GM18870 (cell line): ENCODE data around the gene DOK3.

Experiments used
- ATAC-seq: cut with Tn5 transposase; IDR thresholded peaks from one replicate; pipeline ENCODE4 v1.9.1; 2021; ENCODE audit warnings: moderate library complexity; ENCODE audit not compliant: unreplicated experiment

The DOK3 gene

DNA sequence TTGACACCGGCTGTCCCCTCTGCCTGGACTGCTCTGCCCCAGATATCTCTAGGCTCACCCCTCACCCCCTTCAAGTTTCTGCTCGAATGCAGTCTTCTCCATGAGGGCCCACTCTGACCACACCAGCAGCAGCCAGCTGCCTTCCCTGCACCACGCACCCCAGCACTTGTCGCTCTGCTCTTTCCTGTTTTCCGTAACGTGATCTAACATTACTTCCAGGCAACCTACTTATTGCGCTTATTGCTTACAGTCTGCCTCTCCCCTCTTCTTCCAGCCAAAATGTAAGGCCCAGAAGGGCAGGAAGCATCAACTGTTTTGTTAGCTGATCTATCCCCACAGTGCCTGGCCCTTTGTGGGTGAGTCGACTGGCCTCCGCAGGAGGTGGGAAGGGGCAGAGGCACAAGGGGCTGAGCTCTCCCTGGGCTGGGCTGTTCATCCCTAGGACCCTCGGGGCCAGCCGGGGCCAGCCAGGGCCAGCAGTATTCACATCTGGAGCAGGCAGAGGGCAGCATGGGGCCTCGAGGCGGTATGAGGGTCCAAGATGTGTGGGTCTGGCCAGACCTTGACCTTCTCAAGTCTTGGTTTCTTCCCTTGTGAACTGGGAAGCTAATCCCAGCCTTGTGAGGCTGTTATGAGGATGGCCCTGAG, 24.6 kb downstream of the DOK3 start:
- no peak for ATAC-seq

DNA sequence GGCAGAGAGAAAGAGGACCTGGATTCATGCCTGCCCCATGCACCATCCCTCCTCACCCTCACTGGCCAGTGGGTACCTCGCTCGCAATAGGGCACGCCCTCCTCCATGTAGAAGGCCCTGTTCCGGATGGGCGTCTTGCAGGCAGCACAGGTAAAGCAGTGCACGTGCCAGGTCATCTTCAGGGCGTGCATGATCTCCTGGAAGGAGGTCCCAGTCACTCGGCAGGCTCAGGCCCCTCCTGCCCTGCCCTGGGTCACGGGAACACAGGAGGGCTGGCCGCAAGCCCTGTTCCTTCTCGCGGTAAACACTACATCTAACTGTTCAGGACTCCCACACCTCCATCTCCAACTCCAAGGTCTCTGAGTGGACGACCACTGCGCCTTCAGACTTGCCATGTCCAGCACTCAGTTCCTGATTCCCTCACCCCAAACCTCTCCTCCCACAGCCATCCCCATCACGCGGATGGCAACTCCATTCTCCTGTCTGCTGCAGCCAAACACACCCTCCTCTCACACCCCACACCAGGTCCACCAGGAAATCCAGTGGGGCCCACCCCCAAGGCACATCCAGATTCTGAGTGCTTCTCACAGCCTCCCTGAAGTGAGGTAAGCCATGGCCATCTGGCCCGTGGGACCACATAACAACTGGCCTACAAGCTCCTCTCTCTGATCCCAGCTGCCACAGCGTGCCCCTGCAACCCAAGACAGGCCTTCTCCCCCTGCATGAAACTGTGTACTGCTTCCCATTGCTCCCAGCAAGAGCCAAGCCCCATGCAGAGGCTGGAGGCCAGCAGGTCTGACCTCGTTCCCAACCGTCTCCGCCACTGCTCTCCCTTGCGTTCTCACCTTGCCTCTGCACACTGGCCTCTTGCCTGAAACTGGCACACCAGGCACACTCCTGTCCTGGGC, 25.4 kb downstream of the DOK3 start:
- no peak for ATAC-seq

DNA sequence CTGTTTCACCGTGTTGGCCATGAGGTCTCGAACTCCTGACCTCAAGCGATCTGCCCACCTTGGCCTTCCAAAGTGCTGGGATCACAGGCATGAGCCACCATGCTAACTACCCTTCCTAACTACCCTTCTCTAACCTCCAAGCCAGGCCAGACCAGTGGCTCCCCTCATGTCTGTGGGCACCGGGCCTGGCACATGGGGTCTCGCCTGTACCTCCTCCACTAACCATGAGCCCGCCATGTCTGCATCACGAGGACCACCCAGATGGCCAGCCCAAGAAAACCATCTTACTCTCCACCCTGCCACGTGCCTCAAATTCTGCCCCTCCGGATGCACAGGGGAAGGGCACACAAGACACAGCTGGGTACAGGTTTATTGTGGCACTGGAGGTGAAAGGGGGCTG, 26.6 kb downstream of the DOK3 start:
- ATAC-seq = no peak

DNA sequence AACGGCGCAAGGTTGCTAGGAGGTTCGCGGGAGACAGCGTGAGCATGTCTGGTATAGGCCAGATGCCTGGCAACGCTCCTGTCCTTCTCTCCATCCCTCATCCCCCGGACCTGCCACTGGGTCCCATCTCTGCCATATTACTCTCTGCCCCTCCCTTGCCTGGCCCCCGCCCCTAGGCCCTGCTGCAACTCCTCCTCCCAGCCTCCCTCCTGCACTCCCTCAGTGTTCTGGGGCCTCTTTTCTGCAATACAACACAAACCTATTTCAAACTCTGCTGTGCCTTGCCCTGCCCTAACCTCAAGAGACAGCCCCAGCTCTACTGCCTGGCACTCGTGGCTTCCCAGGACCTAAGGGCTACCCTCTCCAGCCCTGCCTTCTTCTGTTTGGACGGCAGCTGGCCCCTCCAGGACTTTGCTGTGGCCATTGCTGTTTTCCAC, 27.2 kb downstream of the DOK3 start:
- ATAC-seq = no peak

DNA sequence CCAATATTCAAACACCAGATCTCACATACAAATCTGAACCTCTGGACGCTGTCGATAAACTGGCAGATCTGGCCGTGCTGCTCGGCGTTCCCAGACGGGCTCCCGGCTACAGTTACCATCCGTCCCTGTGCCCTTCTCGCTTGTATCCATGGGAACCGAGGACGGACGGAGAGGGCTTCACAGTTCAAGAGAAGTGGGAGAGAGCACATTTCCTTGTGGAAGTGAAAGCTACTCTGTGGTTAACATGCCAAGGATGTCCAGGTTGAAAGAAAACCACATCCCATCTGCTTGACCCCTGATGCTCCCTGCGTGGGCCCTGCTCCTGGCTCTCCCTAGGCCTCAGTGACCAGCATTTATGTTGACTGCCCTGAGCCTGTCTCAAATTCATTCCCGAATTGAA, 29.9 kb downstream of the DOK3 start:
- no peak for ATAC-seq

DNA sequence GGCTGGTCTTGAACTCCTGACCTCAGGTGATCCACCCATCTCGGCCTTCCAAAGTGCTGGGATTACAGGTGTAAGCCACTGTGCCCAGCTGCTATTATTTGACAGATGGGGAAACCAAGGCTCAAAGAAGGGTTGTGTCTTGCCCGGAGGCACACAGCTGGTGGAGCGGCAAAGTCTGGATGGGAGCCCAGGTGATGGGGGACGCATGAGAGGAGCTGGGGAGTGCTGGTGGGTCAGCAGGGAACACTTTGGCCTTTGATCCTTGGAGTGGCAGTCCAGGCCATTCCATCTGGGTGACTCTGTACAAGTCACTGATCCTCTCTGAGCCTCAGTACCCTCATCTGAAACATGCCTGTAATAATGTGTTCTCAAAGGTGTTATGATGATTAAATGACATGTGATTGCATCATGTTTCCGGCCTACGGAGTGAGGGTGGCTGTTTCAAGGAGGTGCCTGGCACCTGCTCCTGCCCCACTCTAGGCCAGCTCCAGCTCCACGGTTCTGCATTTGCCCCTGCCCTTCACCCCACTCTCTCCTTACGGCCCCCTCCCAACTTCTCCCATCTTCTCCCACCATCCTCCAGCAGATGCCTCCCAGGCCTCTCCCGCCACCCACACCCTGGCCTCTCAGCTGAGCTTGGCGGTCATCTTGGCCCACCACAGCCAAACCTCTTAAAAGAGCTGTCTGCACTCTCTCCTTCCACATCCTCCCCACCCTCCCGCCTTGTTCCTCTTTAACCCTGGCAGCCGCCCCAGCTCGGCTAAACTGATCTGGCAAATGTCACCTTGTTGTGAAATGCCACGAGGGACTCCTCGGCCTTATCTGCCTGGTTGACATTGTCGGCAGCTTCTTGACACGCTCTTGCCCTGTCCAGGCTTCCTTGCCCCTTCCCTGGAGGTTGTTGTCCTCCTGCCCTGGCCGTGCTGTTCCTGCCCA, 30.6 kb downstream of the DOK3 start:
- ATAC-seq = no peak

DNA sequence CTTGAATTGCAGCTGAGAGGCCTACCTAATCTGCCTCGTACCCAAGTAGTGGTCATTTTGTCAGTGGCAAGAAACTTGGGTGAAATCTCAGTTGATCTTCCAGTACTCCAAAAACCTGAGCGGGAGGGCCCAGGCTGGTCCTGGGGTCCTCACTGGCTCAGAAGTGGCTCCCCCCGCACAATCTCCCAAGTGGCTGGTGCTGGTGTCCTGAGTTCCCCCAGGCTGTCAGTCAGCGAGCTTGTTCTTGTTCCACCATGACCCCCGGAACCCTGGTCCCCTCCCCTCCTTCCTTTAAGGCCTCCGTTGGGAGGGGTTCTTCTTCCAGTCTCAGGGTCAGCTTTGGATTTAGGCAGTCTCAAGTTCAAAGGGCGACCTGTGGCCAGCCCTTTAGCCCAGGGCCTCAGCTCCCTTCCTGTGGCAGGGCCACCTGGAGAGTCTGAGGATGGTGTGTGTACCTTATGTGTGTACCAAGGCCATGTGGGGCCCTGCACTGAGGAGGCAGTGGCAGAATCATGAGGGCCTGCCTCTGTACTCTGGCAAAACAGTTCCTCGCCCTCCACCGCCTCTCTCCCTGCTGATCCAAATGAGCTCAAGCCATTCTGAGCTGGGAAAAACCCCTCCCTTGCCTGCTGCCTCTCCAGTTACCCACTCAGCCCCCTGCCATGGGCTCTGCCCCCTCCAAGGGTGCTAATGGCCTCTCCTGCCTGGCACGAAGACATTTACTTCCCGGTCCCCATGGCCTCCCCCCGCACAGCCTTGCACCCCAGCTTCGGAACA, 31.7 kb downstream of the DOK3 start:
- ATAC-seq = no peak

DNA sequence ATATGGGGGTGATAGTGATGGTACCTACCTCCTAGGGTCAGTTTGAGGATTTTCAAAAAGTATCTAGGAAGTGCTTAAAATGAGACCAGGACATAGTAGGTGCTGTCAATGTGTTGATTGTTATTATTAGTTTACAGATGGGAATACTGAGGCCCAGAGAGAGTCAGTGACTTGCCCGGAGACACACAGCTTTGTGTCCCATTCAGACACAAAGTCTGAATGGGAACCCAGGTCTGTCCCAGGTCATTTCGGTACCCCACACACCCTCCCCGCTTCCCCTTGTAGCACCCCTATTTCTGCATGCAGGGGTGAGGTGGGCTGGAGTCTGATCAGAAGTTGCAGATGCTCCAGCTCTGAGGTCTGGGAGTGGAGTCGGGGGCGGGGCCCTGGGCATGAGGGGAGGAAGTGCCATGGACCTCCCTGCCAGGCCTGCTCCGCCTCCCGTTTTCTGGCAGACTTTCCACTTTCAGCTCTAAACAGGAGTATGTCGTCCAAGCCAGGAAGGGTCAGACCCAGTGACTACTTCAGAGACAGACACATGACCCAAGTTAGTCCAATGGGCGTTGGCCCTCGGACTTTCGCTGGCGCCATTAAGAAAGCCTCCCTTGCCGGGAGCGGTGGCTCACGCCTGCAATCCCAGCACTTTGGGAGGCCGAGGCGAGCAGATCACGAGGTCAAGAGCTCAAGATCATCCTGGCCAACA, 32.9 kb downstream of the DOK3 start:
- ATAC-seq = no peak

DNA sequence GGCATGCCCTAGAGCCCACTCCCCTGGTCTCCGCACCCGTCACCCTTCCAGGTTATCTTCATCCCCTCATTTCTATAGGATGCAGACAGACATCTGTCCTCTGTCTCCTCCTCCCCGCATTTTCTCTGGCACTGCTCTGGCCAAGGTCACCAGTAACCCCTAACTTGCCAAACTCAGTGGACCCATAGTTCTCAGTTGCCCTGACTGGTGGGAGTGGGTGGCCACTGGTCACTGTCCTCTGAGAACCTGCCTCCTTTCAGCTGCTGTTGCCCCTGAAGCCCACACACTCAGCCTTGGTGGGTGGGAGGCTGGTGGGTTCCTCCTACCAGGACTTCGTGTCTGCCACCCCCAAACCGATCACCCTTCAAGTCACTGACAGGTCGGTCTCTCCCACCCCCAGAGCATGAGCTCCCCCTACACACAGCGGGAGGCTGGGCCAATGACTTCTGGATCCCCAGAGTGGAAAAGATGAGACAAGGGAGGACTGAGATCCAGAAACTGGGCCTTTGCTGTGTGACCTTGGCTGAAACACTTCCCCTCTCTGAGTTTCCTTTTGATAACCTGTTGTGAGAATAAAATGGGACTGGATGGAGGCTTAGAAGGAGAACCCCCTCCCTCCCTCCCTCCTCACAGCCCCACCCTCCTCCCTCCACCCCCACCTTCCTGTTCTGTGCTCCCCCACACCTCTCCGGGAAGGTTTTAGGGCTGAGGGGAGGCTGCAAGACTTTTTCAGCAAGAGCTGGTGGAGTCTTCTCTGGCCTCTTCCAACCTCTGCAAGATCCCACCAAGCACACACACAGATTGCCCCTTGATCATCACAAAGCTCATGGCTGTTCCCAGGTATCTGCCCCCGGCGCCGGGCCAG, 33.8 kb downstream of the DOK3 start:
- ATAC-seq = no peak

DNA sequence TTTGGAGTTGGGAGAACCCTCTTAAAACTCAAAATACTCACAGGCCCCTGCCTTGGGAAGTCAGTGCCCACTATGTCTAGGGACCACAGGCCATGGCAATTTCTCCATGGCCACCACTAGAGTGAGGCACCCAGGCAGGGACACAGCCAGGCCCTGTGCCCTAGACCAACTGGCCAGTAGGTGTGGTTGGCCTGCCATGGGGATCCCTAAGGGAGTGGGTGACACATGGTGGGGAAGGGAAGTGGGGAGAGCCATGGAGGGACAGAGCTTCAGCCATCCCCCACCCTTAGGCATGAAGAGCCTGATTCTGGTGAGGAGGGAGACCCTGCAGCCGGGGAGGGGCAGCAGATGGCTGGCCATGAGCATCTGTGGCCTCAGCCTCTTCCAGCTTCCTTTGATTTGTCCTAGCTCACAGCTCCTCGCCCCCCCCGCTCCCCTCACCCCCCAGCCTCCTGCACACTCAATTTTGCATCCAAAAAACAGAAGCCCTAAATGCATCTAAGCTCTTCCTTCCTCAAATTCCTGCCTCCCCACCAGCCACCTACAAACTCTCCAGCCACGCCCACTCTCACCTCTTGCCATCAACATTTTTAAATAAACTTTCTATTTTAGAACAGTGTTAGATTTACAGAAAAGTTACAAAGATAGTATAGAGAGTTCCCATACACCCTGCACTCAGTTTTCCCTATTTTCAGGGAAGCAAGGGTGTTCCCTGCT, 34.6 kb downstream of the DOK3 start:
- no peak for ATAC-seq

DNA sequence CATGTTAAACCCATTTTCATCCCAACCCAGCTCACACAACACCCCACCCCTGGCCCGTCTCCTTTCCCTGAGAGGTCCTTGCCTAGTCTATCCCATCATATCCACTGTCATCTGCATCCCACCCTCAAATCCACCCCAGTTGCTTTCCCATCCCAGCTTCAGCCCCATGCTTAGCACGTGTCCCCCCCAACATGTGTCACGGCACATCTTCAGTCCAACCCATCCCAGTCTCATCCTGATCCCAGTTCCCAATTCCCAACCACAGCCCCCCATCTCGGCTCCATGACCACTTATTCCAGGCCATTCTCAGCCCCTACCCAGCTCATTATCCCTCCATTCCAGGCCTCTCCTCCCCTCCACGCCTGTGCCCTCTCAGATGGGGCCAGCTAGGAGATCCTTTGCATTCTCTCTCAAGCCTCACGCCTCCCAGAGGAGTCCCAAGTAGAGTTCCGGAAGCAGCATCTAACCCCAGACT, 35.6 kb downstream of the DOK3 start:
- ATAC-seq = no peak

DNA sequence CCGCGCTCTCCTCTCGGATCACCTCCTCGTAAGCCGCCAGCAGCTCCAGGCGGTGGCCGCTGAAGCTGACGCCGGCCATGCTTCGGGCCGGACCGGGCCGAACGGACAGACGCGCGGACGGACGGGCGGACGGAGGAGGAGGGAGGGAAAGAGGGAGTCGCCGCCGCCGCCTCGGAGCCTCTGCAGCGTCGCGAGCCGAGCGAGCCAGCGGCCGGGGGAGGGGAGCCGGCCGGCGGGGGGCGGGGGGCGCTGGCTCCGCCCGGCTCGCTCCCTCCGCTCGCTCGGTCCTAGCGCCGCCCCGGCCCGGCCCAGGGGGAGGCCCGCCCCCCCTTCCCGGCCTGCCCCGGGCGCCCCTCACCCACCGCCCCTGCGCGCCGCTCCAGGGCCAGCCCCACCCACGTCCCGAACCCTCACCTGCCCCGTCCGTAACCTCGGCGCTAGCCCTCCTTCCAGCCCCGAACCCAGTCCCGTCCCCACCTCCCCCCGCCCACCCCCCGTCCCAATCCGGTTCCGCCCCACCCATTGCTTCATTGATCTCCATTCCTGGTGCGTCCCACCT, 36.1 kb downstream of the DOK3 start, which contains the start of gene DBN1:
TSS of gene DBN1 (minus strand) at position 192 of the 559 bp plus-strand sequence. CDS start at position 79, 113 bp downstream.
- ATAC-seq = no peak

DNA sequence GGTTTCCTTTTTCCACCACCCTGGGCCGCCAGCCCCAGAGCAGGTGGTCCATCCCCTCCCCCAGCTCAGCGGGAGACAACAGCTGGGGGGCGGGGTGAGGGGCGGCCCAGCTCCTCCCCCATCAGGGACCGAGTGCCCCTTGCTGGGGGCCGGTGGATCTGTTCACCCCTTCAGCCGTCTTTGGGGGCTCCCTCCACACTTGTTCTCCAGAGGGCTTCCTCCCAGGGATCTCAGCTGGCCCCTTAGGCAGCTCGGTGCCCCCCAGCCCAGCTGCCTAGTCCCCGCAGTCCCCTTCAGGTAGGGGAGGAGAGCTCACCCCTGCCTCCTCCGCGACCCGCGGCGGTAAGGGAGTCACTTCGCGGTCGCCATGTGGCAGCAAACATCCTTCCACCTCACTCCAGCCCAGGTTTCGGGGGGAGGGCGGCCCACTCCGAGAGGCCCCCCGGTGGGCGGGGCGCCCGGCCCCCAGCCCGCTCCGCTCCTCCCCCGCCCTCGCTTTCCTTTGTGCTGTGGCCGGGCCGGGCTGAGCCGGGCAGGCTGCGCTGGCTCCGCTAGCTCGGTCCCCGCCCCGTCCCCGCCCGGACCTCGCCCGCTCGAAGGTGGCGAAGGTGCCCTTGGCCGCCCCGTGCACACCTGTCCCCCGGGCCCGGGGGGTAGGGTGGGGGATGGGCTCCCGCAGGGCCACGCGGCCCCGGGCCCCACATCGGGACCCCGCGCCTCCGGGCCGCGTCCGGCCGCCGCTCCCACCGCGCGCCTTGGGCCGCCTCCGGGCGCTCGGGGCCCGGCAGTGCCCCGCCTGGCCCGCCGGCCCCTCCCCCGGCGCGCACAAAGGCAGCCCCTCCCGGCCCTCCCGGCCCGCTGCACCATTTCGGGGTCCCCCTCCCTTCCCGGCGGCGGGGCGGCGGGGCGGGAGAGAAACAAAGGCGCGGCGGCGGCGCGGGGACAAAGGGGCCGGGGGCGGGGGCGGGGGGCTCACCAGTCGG, 36.9 kb downstream of the DOK3 start:
- no peak for ATAC-seq

DNA sequence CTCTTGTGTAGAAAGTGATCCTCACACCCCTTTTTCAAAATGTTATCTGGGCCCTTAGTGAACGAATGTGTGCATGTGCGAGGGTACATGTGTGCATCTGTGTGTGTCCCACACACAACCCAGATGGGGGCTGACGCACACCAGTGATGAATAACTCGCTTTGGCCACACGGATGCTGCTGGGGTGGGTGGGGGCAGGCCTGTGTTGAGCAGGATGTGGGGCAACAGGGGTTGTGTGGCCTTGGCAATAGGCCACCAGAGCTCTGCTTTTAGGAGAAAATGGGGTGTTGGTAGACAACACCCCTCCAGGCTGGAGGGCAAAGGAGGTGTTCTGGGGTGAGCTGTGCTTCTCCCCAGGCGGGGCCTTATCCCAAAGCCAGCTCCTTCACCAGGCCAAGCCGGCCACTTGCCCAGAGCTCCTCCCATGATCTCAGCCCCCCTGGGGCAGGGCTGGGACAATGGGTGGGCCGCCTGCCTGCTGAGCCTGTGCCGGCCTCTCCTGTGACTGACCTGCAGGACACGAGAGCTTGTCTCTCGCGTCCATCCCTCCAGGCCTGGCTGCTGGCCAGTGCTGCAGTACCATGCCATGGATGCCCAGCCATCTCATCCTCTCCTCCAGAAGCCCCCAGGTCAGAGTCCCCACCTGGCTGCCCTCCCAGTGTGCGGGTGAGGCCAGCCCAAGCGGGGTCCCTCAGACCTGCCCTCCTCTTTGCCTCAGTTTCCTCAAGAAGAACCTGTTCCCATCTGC, 37.8 kb downstream of the DOK3 start:
- ATAC-seq = no peak

DNA sequence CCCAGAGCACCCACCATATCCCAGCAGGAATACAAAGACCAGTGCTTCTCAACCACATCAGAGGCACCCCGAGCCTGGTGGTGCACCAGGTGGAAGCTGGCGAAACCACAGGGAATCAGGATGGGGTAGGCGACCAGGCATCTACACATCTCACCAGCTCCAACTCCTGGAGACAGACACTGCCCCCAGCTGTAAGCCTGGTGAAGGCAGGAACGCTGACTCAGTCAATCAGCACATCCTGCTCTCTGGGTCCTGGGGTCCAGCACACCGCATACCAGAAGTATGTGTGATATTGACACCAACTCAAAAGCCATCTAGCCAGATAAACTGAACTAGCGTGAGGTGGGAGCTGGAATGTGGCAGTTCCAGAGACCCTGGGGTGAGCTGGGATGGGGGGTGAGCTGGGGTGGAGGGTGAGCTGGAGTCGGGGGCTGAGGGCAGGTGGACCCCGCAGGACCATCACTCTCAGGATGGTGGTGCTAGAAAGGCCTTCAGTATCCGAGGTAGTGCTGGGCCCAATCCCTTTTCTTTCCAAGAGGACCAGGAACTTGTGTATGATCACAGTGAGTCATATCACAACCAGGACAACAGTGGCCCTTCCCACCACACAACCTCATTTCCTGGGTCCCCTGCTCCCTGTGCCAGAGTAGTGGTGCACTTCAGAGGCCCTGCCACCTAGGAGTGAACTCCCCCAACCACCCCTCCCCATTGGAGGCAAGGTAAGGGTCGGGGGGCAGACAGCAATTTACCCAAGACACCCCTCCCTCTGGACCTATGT, 38.7 kb downstream of the DOK3 start:
- ATAC-seq = no peak
